ENCODE data around the gene CDH26.

DNA sequence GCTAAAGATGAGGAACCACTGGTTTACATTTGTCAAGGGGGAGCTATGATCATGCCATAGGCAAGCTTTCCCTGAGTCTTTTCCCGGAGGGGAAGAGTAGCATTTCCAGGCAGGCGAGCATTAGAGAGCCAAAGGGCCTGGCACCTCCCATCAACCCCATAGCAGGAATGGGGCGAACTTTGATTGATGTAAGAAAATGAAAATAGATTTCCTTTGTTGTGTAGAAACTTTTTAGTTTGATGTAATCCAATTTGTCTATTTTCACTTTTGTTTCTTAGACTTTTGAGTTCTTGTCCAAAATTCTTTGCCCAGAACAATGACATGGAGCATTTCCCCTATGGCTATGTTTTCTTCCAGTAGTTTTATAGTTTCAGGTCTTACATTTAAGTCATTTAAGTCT, 85.2 kb downstream of the CDH26 start:
- TF ChIP-seq, protein P1, sequence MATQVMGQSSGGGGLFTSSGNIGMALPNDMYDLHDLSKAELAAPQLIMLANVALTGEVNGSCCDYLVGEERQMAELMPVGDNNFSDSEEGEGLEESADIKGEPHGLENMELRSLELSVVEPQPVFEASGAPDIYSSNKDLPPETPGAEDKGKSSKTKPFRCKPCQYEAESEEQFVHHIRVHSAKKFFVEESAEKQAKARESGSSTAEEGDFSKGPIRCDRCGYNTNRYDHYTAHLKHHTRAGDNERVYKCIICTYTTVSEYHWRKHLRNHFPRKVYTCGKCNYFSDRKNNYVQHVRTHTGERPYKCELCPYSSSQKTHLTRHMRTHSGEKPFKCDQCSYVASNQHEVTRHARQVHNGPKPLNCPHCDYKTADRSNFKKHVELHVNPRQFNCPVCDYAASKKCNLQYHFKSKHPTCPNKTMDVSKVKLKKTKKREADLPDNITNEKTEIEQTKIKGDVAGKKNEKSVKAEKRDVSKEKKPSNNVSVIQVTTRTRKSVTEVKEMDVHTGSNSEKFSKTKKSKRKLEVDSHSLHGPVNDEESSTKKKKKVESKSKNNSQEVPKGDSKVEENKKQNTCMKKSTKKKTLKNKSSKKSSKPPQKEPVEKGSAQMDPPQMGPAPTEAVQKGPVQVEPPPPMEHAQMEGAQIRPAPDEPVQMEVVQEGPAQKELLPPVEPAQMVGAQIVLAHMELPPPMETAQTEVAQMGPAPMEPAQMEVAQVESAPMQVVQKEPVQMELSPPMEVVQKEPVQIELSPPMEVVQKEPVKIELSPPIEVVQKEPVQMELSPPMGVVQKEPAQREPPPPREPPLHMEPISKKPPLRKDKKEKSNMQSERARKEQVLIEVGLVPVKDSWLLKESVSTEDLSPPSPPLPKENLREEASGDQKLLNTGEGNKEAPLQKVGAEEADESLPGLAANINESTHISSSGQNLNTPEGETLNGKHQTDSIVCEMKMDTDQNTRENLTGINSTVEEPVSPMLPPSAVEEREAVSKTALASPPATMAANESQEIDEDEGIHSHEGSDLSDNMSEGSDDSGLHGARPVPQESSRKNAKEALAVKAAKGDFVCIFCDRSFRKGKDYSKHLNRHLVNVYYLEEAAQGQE (IDR thresholded peaks at IDR 0.05; ENCODE audit: insufficient replicate concordance, low read depth) = no peak
- TF ChIP-seq, protein P2, sequence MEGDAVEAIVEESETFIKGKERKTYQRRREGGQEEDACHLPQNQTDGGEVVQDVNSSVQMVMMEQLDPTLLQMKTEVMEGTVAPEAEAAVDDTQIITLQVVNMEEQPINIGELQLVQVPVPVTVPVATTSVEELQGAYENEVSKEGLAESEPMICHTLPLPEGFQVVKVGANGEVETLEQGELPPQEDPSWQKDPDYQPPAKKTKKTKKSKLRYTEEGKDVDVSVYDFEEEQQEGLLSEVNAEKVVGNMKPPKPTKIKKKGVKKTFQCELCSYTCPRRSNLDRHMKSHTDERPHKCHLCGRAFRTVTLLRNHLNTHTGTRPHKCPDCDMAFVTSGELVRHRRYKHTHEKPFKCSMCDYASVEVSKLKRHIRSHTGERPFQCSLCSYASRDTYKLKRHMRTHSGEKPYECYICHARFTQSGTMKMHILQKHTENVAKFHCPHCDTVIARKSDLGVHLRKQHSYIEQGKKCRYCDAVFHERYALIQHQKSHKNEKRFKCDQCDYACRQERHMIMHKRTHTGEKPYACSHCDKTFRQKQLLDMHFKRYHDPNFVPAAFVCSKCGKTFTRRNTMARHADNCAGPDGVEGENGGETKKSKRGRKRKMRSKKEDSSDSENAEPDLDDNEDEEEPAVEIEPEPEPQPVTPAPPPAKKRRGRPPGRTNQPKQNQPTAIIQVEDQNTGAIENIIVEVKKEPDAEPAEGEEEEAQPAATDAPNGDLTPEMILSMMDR (IDR thresholded peaks at IDR 0.05; ENCODE audit: insufficient read depth, low read length) = no peak
- TF ChIP-seq POLR2AphosphoS5 (IDR thresholded peaks at IDR 0.05; ENCODE audit: low read depth) = no peak
